GM11168 (cell line): ENCODE data around the gene ADGRL1.

Source experiments
- in situ Hi-C: fragments of 300-500 bp; cut with MboI; formaldehyde crosslinking; loops from one replicate; pipeline ENCODE4 v1.12.0; 2022; ENCODE audit warnings: low sequenced_read_pairs; ENCODE audit not compliant: unreplicated experiment

Gene ADGRL1

GRCh38 chr19:14101003-14101545 is 104.9 kb downstream of the ADGRL1 start:
- in situ Hi-C loops, result no loop called here
